Tongue (tissue), 2 donors: ENCODE data around the gene KCNJ11. TPM values are rescaled to one million over a fixed set of nuclear protein-coding genes. Genes with fewer than 3 reads are reported as not detected.

Experiments
- DNase-seq: peaks from one replicate; pipeline ENCODE4 v3.0.0-alpha.2; 2015
- total RNA-seq: library from RNA; depleted of rRNA; stranded (reverse); fragments of >200 nt; gene quantifications from one replicate; pipeline ENCODE4 v1.2.3, GENCODE V29; 2014

The KCNJ11 gene
- total RNA-seq, 1 donor from 2014 or later = 28.6 TPM

DNA sequence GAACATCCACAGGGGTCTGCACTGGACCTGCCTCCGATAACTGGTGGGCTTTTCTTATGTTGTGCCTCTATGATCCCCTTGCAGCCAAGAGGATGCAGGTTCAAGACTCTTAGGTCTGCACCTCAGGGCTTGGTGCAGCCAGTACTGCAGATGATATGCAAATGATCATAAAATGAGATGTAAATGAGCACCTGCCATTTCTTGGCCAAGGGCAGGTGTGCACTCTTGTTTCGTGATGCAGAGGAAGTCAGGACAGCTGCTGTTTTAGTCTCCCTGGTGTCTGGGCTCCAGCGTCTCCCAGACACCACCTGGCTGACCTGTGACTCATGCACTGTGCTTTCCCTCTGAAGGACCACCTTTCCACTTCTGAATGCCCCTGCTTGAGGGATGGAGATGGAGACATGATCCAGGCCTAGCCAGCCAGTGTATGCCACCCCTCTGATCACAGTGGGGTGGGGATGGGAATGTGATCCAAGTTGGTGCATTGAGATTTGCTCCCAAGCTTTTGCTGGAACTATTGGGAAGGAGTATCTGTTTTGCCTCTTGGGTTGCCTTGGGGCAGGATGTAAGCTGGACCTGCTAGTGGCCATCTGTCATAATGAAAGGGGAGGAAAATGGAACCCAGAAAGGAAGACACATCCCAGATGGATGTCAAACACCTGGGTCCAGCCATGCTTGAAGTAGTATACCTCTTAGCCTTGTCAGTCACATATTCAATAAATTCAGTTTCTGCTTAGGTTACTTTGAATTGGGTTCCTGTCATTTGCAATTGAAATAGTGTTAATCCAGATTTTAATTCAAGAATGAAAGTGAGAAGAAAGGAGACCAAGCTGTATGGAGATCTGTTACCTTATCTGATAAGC lies 3.3 kb upstream of the KCNJ11 start:
- DNase-seq = no peak

DNA sequence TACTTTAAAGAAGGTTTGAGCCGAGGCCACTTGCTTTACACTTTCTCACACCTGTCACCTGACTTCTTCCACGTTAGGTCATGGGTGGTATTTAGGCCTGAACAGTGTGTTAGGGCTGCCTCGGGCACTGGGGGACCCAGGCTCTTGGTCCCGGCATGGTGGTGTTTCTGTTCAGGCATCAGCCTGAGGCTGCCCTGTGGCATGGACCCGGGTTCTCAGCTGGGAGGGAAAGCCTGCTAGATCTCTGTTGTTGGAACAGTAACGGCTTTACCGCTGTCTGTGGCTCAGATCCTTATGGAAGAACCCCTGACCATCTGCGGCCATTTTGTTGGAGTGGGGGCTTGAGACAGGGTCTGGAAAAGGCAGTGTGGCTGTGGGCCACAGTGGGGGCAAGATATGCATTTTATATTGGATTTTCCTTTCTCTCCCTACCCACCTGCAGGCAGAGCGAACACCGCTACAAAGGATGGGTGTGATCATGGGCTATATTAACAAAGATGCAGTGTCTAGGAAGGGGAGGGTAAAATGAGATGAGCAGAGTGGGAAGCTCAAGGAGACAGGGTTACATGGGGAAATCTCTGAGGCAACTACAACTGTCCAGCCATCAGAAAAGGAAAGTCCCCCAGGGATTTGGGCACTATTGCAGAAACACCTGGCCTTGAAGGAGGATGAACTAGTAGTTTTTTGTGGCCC lies 1.6 kb upstream of the KCNJ11 start:
- DNase-seq = no peak

DNA sequence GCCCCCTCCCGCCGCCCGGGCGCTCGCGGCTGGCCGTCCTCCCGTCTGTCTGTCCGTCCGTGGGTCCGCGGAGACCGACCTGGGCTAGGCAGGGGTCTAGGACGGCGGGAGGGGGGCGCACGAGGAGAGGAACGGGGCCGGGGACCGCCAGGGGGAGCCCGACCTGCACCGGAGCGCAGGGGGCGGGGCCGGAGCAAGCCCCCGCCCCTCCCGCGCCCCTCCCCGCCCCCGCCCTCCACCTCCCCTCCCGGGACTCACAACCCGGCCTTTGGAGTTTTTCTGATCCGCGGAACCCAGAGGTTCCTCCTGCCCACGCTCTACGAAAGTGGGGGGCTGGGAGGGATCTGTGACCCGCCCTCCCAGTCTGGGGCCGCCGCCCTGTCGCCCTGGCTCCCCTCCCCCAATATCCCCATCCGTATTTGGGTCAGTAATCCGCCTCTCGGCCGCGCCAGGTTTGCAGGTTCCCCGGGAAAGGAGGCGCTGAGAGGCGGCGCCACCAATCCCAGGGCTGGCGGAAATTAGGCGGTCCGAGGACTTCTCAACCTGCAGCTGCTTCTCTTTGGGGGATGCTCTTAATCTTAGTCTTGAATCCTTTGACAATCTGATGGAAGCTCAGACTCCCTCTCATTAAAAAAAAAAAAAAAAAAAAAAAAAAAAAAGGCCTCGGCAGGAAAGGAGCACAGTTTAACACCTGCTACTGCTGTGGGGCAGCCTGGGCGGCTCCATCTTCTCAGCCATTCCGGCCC lies 925 bp upstream of the KCNJ11 start:
- DNase-seq = peak; percentile 85

- no peak for DNase-seq
These were observed 648 bp downstream of the KCNJ11 start for GRCh38 chr11:17387811-17388210.

GRCh38 chr11:17387254-17387653 lies 1.2 kb downstream of the KCNJ11 start:
- DNase-seq = no peak

- DNase-seq = peak; percentile 73
These were observed 2.0 kb downstream of the KCNJ11 start for GRCh38 chr11:17386331-17387084.

DNA sequence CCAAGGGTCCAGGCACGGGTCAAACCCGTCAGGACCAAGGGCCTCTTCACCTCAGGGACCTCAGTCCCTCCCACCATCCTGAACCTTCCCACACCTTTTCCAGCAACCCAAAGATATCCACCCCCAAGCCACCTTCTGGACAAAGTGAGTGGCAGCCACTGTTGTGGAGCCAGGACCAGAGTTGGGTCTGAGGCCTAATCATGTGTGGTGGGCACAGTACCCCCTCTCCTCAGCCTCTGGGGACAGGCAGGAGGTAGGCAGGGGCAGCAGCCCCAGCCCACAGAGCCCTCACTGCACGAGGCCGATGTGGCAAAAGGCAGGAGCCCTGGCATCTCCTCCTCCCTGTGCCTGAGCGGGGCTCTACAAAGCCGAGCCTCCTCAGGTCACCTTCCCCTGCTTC lies 2.5 kb downstream of the KCNJ11 start:
- no peak for DNase-seq

DNA sequence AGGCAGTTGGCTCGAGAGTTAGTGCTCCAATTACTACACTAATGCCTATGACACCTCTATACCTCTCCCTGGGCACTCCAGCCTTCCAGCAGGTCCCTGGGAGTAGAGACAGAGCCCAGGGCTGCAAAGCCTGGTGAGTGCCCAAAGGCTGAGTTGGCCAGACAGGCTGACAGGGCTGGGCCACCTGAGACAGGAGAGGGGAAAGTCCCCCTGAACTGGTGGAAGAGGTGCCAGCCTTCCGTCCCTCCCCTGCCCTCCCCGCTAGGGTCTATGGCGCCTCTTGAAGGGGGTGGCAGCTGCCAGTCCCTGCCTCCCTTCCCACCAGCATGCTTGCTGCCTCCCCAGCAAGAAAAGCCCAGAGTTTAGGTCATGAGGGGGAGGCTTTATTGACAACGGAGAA lies 3.0 kb downstream of the KCNJ11 start:
- DNase-seq = no peak

GRCh38 chr11:17384002-17384511 lies 4.4 kb downstream of the KCNJ11 start:
- DNase-seq = peak; percentile 95

- no peak for DNase-seq
These were observed 5.0 kb downstream of the KCNJ11 start for GRCh38 chr11:17383461-17383860.

DNA sequence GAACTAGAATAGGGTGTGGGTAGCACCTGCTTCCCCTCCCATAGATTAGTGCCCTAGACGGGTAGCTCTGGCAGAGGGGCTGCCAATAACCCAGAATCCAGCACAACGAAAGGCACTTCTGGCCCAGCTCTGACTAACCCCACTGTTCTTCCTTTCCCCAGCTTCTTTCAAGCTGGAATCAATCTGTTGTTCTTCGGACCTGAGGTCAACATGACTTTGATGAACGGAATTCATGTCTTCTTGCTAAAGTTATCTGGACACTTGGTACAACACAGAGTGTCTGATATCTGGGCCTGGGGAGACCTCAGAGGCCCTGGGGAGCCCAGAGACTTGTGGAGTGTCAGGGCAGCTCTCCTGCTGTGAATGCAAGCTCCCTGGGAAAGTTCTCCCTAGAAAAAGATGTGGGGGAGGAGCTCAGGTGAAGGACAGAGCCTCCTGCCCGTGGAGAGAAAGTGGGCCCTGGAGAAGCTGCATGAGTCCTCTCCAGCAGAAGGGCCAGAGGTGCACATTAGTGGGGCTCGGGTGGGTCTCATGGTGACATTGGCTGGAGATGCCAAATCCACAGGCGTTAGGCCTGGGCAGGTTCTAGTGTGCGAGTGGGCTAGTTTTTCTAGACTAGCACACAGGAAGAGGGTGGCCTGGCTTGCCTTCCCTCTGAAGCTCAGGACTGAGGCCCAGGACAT lies 6.3 kb downstream of the KCNJ11 start:
- no peak for DNase-seq

DNA sequence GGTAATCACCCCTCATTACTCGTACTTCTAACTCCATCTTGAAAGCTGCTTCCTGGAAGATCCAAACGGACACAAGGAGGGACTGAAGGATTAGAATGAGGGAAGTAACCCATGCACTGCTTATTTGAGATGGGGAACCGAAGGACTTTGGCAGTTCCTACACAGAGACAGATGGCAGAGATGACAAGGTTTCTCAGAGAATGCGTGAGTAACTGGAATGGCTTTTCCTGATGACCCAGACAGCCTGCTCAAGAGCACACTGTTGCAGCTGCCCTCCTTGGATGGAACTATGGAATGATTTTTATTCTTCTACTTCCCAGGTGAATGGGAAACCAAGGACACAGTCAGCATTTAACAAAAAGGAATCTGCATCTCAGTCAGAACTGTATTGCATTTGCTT lies 7.3 kb downstream of the KCNJ11 start:
- DNase-seq = no peak

- no peak for DNase-seq
These were observed 8.9 kb downstream of the KCNJ11 start for GRCh38 chr11:17379383-17380180.

- DNase-seq = no peak
These were observed 9.8 kb downstream of the KCNJ11 start for GRCh38 chr11:17378655-17379054.

GRCh38 chr11:17376493-17376892 lies 12.0 kb downstream of the KCNJ11 start:
- DNase-seq = no peak

- no peak for DNase-seq
These were observed 12.9 kb downstream of the KCNJ11 start for GRCh38 chr11:17375547-17375946.

GRCh38 chr11:17371614-17372013 lies 16.8 kb downstream of the KCNJ11 start:
- DNase-seq = no peak

DNA sequence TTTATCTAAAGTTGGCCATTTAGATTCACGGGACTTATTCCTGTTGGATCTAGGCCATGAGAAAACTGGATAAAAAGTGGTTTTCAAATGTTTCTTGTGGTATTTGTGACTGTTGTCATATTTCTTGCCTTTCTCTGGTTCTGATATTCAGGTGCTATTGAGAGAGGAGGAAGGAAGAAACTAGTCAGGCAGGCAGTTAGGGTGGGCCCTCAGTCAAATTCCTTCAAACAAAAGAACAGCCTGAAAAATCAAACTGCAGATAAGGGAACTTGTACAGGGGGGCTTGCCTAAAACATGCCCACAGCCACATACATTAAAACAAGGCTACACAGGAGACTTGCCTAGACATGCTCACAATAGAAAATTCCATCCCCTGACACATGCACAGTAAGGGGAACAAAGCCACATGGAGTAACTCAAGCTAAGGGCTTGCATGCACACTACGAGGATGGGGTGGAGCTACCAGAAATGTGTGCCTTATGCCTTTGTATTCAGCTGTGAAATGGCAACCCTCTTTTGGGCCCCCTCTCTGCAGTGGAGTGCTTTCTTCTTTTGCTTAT lies 18.7 kb downstream of the KCNJ11 start:
- DNase-seq = no peak

DNA sequence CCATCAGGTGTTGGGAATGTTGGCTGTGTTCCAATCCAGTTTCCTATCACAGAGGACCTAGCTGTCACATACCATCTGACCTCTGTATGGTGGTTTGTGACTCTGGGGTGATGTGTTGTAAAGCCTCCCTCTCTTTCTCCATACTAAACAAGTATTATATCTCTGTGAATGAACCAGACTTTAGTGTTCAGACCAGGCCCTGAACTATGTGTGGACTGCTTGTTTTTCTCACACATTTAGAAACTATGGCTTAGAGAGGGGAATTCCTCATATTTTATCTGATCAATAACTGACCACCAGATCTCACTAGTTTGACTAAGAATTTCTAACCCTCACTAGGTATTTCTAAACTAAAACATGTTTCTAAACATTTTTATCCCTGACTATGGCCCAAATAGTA lies 19.4 kb downstream of the KCNJ11 start:
- DNase-seq = no peak

DNA sequence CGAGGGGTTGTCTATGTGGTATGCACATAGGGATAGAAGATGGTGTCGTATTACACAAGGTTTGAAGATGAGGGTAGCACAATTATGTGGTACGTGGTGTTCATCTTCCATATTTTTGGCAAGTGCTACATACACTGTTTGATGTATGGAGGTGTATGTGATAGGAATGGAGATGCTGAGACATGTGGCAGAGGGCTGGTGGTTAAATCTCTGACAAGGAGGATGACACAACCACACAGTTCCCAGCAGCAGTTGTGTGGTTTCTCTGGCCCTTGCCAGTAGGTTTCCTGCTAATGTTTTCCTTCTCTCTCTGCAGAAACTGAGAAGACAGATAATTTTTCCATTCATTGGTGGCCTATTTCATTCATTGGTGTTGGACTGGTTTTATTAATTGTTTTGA lies 19.9 kb downstream of the KCNJ11 start:
- no peak for DNase-seq
